LHCN-M2 (cell line): ENCODE data around the gene ADGRA1. TPM values are rescaled to one million over a fixed set of nuclear protein-coding genes. Genes with fewer than 3 reads are reported as not detected.

Source experiments
- DNase-seq: peaks from one replicate; pipeline ENCODE4 v3.0.0-alpha.2; 2012; ENCODE audit warnings: low read depth
- total RNA-seq: library from RNA; depleted of rRNA; stranded (reverse); fragments of >200 nt; gene quantifications from 2 replicates; pipeline ENCODE4 v1.2.3, GENCODE V29; 2014

The ADGRA1 gene
- total RNA-seq, 1 experiment from 2014 or later, result not detected

- DNase-seq, result no peak
These were observed 31.0 kb upstream of the ADGRA1 start for GRCh38 chr10:133056651-133057178.

- no peak for DNase-seq
These were observed 29.2 kb upstream of the ADGRA1 start for GRCh38 chr10:133058331-133059092.

GRCh38 chr10:133059093-133059470 lies 28.6 kb upstream of the ADGRA1 start:
- DNase-seq, result no peak

- DNase-seq, result no peak
These were observed 28.2 kb upstream of the ADGRA1 start for GRCh38 chr10:133059571-133059970.

GRCh38 chr10:133060022-133060421 lies 27.7 kb upstream of the ADGRA1 start:
- no peak for DNase-seq

GRCh38 chr10:133060466-133060865 lies 27.3 kb upstream of the ADGRA1 start:
- no peak for DNase-seq

GRCh38 chr10:133060881-133061280 lies 26.8 kb upstream of the ADGRA1 start:
- no peak for DNase-seq

GRCh38 chr10:133061296-133062038 lies 26.3 kb upstream of the ADGRA1 start:
- DNase-seq, result no peak

- no peak for DNase-seq
These were observed 25.6 kb upstream of the ADGRA1 start for GRCh38 chr10:133062085-133062484.

- no peak for DNase-seq
These were observed 25.1 kb upstream of the ADGRA1 start for GRCh38 chr10:133062635-133063034.

- no peak for DNase-seq
These were observed 20.3 kb upstream of the ADGRA1 start for GRCh38 chr10:133067149-133068105.

- no peak for DNase-seq
These were observed 19.4 kb upstream of the ADGRA1 start for GRCh38 chr10:133068111-133069032.

GRCh38 chr10:133069033-133069525 lies 18.6 kb upstream of the ADGRA1 start:
- no peak for DNase-seq

GRCh38 chr10:133070405-133070804 lies 17.3 kb upstream of the ADGRA1 start:
- no peak for DNase-seq

- DNase-seq, result no peak
These were observed 16.9 kb upstream of the ADGRA1 start for GRCh38 chr10:133070810-133071209.

- DNase-seq, result no peak
These were observed 16.0 kb upstream of the ADGRA1 start for GRCh38 chr10:133071733-133072132.

GRCh38 chr10:133072196-133072595 lies 15.5 kb upstream of the ADGRA1 start:
- DNase-seq, result no peak

GRCh38 chr10:133072720-133073390 lies 14.9 kb upstream of the ADGRA1 start:
- no peak for DNase-seq

GRCh38 chr10:133075346-133076137 lies 12.2 kb upstream of the ADGRA1 start:
- DNase-seq, result no peak
